ENCODE measurements around the gene APBB2.

Gene APBB2

GRCh38 chr4:40953283-40954087, 260.9 kb downstream of the APBB2 start:
- Histone ChIP-seq H3K27ac (ENCODE audit: low read length) (no peak overlapping the region), H3K36me3 (ENCODE audit: control insufficient read depth, low read depth, low read length) (no peaks in the 10 kb centered on the region)

GRCh38 chr4:40952672-40953071, 261.7 kb downstream of the APBB2 start:
- Histone ChIP-seq H3K4me1 (ENCODE audit: control insufficient read depth, low read depth, low read length) (peaks cover 8% of the 10 kb centered on the region), H3K9me3 (ENCODE audit: control insufficient read depth, low read depth, low read length) (no peaks in the 10 kb centered on the region), H3K27me3 (ENCODE audit: control insufficient read depth, insufficient read depth, low read length) (no peaks in the 10 kb centered on the region), H3K36me3 (ENCODE audit: control insufficient read depth, low read depth, low read length) (no peaks in the 10 kb centered on the region), H3K9ac (ENCODE audit: low read length) (no peak overlapping the region), H3K27ac (ENCODE audit: low read length) (no peak overlapping the region), H3K4me3 (ENCODE audit: low read length) (no peak overlapping the region)

More at GRCh38 chr4:40953283-40954087, 260.9 kb downstream of the APBB2 start:
- Histone ChIP-seq H3K9me3 (ENCODE audit: control insufficient read depth, low read depth, low read length) (no peaks in the 10 kb centered on the region), H3K27me3 (ENCODE audit: control insufficient read depth, insufficient read depth, low read length) (no peaks in the 10 kb centered on the region), H3K9ac (ENCODE audit: low read length) (no peak overlapping the region), H3K4me1 (ENCODE audit: control insufficient read depth, low read depth, low read length) (peaks cover 8% of the 10 kb centered on the region), H3K4me3 (ENCODE audit: low read length) (no peak overlapping the region)

- Histone ChIP-seq H3K9me3 (ENCODE audit: control insufficient read depth, low read depth, low read length) (no peaks in the 10 kb centered on the region), H3K27ac (ENCODE audit: low read length) (no peak overlapping the region), H3K4me3 (ENCODE audit: low read length) (no peak overlapping the region), H3K27me3 (ENCODE audit: control insufficient read depth, insufficient read depth, low read length) (no peaks in the 10 kb centered on the region), H3K9ac (ENCODE audit: low read length) (no peak overlapping the region), H3K4me1 (ENCODE audit: control insufficient read depth, low read depth, low read length) (peaks cover 8% of the 10 kb centered on the region), H3K36me3 (ENCODE audit: control insufficient read depth, low read depth, low read length) (no peaks in the 10 kb centered on the region)
These were observed 262.1 kb downstream of the APBB2 start for GRCh38 chr4:40952217-40952616.

GRCh38 chr4:40951026-40951425, 263.3 kb downstream of the APBB2 start:
- no peaks in the 10 kb centered on the region for H3K9me3 ChIP-seq (ENCODE audit: control insufficient read depth, low read depth, low read length)
- no peak overlapping the region for H3K27ac ChIP-seq (ENCODE audit: low read length)
- H3K4me3 ChIP-seq (ENCODE audit: low read length) = no peak overlapping the region
- no peaks in the 10 kb centered on the region for H3K36me3 ChIP-seq (ENCODE audit: control insufficient read depth, low read depth, low read length)
- peaks cover 8% of the 10 kb centered on the region for H3K4me1 ChIP-seq (ENCODE audit: control insufficient read depth, low read depth, low read length)
- no peak overlapping the region for H3K9ac ChIP-seq (ENCODE audit: low read length)
- no peaks in the 10 kb centered on the region for H3K27me3 ChIP-seq (ENCODE audit: control insufficient read depth, insufficient read depth, low read length)

GRCh38 chr4:40949358-40950100, 264.8 kb downstream of the APBB2 start:
- Histone ChIP-seq H3K27ac (ENCODE audit: low read length) (no peak overlapping the region), H3K4me1 (ENCODE audit: control insufficient read depth, low read depth, low read length) (peaks cover 8% of the 10 kb centered on the region), H3K4me3 (ENCODE audit: low read length) (no peak overlapping the region), H3K36me3 (ENCODE audit: control insufficient read depth, low read depth, low read length) (no peaks in the 10 kb centered on the region), H3K9ac (ENCODE audit: low read length) (no peak overlapping the region), H3K9me3 (ENCODE audit: control insufficient read depth, low read depth, low read length) (no peaks in the 10 kb centered on the region), H3K27me3 (ENCODE audit: control insufficient read depth, insufficient read depth, low read length) (no peaks in the 10 kb centered on the region)

- H3K9ac ChIP-seq (ENCODE audit: low read length) = no peak overlapping the region
- H3K27ac ChIP-seq (ENCODE audit: low read length) = no peak overlapping the region
- H3K27me3 ChIP-seq (ENCODE audit: control insufficient read depth, insufficient read depth, low read length) = no peaks in the 10 kb centered on the region
- no peaks in the 10 kb centered on the region for H3K9me3 ChIP-seq (ENCODE audit: control insufficient read depth, low read depth, low read length)
- no peaks in the 10 kb centered on the region for H3K36me3 ChIP-seq (ENCODE audit: control insufficient read depth, low read depth, low read length)
- peaks cover 4% of the 10 kb centered on the region for H3K4me1 ChIP-seq (ENCODE audit: control insufficient read depth, low read depth, low read length)
- no peak overlapping the region for H3K4me3 ChIP-seq (ENCODE audit: low read length)
These were observed 266.3 kb downstream of the APBB2 start for GRCh38 chr4:40948014-40948413.

GRCh38 chr4:40946652-40947051, 267.7 kb downstream of the APBB2 start:
- H3K9me3 ChIP-seq (ENCODE audit: control insufficient read depth, low read depth, low read length) = no peaks in the 10 kb centered on the region

GRCh38 chr4:40940756-40941155, 273.6 kb downstream of the APBB2 start:
- H3K27me3 ChIP-seq (ENCODE audit: control insufficient read depth, insufficient read depth, low read length) = no peaks in the 10 kb centered on the region
- peaks cover 12% of the 10 kb centered on the region for H3K4me1 ChIP-seq (ENCODE audit: control insufficient read depth, low read depth, low read length)

More at GRCh38 chr4:40946652-40947051, 267.7 kb downstream of the APBB2 start:
- Histone ChIP-seq H3K4me3 (ENCODE audit: low read length) (no peak overlapping the region), H3K9ac (ENCODE audit: low read length) (no peak overlapping the region), H3K4me1 (ENCODE audit: control insufficient read depth, low read depth, low read length) (peaks cover 12% of the 10 kb centered on the region), H3K27ac (ENCODE audit: low read length) (no peak overlapping the region), H3K36me3 (ENCODE audit: control insufficient read depth, low read depth, low read length) (no peaks in the 10 kb centered on the region), H3K27me3 (ENCODE audit: control insufficient read depth, insufficient read depth, low read length) (no peaks in the 10 kb centered on the region)

GRCh38 chr4:40940317-40940741, 274.0 kb downstream of the APBB2 start:
- Histone ChIP-seq H3K4me3 (ENCODE audit: low read length) (no peak overlapping the region), H3K9ac (ENCODE audit: low read length) (no peak overlapping the region), H3K27ac (ENCODE audit: low read length) (no peak overlapping the region), H3K4me1 (ENCODE audit: control insufficient read depth, low read depth, low read length) (peaks cover 14% of the 10 kb centered on the region), H3K36me3 (ENCODE audit: control insufficient read depth, low read depth, low read length) (no peaks in the 10 kb centered on the region), H3K9me3 (ENCODE audit: control insufficient read depth, low read depth, low read length) (no peaks in the 10 kb centered on the region), H3K27me3 (ENCODE audit: control insufficient read depth, insufficient read depth, low read length) (no peaks in the 10 kb centered on the region)

More at GRCh38 chr4:40940756-40941155, 273.6 kb downstream of the APBB2 start:
- Histone ChIP-seq H3K9me3 (ENCODE audit: control insufficient read depth, low read depth, low read length) (no peaks in the 10 kb centered on the region), H3K36me3 (ENCODE audit: control insufficient read depth, low read depth, low read length) (no peaks in the 10 kb centered on the region), H3K9ac (ENCODE audit: low read length) (no peak overlapping the region), H3K4me3 (ENCODE audit: low read length) (no peak overlapping the region), H3K27ac (ENCODE audit: low read length) (no peak overlapping the region)

GRCh38 chr4:40939856-40940255, 274.5 kb downstream of the APBB2 start:
- Histone ChIP-seq H3K9ac (ENCODE audit: low read length) (no peak overlapping the region), H3K4me3 (ENCODE audit: low read length) (no peak overlapping the region), H3K27me3 (ENCODE audit: control insufficient read depth, insufficient read depth, low read length) (no peaks in the 10 kb centered on the region), H3K27ac (ENCODE audit: low read length) (no peak overlapping the region), H3K4me1 (ENCODE audit: control insufficient read depth, low read depth, low read length) (peaks cover 19% of the 10 kb centered on the region), H3K36me3 (ENCODE audit: control insufficient read depth, low read depth, low read length) (no peaks in the 10 kb centered on the region), H3K9me3 (ENCODE audit: control insufficient read depth, low read depth, low read length) (no peaks in the 10 kb centered on the region)

- H3K9ac ChIP-seq (ENCODE audit: low read length) = no peak overlapping the region
These were observed 276.0 kb downstream of the APBB2 start for GRCh38 chr4:40938337-40938736.

More at GRCh38 chr4:40938337-40938736, 276.0 kb downstream of the APBB2 start:
- no peak overlapping the region for H3K4me3 ChIP-seq (ENCODE audit: low read length)
- H3K27ac ChIP-seq (ENCODE audit: low read length) = no peak overlapping the region
- H3K27me3 ChIP-seq (ENCODE audit: control insufficient read depth, insufficient read depth, low read length) = no peaks in the 10 kb centered on the region
- no peaks in the 10 kb centered on the region for H3K36me3 ChIP-seq (ENCODE audit: control insufficient read depth, low read depth, low read length)
- peaks cover 25% of the 10 kb centered on the region for H3K4me1 ChIP-seq (ENCODE audit: control insufficient read depth, low read depth, low read length)
- no peaks in the 10 kb centered on the region for H3K9me3 ChIP-seq (ENCODE audit: control insufficient read depth, low read depth, low read length)

Measured in iPS-18a (cell line).